ENCODE results near the gene SCFD2.

Gene SCFD2

DNA sequence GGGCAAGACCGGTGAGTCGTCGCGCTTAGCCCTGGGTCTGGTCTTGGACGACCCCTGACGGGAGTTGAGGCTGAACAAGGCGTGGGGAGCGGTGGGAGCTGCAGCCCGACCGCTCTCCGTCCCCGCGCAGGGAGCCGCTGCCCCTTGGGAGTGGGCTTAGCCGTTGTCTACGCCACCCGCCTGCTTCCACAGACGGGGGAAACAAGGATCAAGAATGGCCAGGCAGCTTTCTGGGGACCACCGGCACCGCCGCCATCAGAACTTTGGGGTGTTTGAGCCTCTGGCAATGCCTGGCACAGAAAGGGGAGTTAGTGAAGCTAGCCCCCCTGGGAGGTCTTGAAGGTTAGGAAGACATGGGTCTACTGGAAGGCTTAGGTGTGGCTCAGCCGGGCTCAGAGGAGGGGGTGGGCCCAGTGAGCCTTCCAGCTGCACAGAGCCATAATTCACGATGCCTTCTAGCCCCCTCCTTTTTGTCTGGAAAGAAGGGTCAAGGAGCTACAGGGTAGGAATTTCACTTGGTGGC is 503.2 kb downstream of the SCFD2 start:
- DNase-seq = no peak

- DNase-seq = peak in 54 of 56 donors; percentile 18 to 88 (median 76)
These were observed 503.8 kb downstream of the SCFD2 start, which contains the start of gene RASL11B for GRCh38 chr4:52861879-52862616. Gene RASL11B, plus strand, starts transcription at chr4:52862317. Its CDS starts 191 bp downstream, at chr4:52862508.

GRCh38 chr4:52861171-52861823 is 504.6 kb downstream of the SCFD2 start:
- peak in 2 of 56 donors; percentile 9 to 41 for DNase-seq

DNA sequence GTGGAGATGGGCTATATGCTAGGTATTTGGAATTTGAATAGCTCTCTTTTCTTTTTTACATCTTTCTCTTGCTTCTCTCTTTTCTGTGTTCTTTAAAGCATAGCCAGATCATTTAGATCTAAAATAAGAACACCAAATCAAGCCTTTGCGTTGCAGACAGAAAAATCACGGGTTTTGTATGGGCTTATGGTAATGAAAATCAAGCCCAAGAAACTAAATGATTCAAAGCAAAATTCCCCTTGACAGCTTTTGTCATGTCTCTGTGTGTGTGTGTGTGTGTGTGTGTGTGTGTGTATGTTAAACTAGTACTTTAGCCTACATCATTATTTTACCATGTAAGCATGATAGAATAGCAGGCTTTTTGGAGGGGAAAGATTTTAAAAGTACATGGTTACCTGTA is 505.5 kb downstream of the SCFD2 start:
- DNase-seq = no peak

GRCh38 chr4:52856801-52857200 is 509.1 kb downstream of the SCFD2 start:
- no peak for DNase-seq

DNA sequence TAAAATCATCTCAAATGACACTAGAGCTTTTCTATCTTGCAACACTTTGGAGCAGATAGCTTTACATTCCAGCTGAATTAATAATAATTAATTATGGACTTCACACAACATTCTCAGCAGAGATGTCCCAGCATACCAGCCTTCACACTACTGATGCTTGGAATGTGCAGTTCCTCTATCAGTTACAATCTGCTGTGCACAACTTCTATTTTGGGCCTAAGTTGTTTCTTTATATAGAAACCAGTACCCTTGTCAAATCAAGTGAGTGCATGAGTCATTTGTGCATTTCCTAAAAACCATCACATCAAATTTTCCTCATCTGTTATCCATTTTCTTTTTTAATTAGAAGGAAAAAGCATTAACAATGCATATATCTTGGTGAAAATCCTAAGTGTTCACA is 512.5 kb downstream of the SCFD2 start:
- DNase-seq = no peak

DNA sequence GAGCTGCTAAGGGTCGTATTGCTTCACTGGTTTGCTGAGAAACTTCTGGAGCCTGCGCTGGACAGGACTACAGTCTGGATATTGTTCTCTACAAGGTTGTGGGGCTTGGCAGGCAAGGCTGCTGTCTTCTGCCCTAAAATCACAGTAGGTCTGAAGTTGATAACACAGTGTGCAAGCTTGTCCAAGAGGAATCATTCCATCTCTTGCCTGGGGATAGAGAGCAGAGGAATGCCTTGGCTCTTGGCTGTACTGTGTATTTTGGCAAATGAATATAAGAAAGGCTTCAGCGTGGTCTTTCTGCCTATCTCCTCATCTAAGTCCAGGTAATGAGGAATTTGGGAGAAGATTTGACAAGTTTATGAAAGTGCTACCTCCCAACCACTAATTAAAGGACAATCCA is 513.1 kb downstream of the SCFD2 start:
- DNase-seq = no peak

DNA sequence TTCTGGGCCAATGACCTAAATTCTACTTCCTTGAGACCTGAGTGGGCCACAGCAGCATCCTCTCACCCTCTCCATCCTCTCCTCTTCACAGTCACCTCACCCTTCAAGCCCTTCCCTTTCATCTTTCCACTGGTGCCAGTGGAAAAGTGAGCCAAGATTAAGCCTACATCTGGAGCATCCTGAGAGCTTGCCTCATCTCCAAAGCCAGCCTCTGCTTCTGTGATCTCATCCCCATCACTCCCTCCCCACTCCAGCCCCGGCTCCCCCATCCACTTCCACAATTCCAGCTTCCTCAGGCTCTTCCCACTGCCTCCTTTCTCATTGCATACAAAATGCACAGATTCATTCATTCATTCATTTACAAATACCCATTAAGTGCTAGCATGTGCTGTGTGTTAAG is 513.8 kb downstream of the SCFD2 start:
- DNase-seq = no peak

DNA sequence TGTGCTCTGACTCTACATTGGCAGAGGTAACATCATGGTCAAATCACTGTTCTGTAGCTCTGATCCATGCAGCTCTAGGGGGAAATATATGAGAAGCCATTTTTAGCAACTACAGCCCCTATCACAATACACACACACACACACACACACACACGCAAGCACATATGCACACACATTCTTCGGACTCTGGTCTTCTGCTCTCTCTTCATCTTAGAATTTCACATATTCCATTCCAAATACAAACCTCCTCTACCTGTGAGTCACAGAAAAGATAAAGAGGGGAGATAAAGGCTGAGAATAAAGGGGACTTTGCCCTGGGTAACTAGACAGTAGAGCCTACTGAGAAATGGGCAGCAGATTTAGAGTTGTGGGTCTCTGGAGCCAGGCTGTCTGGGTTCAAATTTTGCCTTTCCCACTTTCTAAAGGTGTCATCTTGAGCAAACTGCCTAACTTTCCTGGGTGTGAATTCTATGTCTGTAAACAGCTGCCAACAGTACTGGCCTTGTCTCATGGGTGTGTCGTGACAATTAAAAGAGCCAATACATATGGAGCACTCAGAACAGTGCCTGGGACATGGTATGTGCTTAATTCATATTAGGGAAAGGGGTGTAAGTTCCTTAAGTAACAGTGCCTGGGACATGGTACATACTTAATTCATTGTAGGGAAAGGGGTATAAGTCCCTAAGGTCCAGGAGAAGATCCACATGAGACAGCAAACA is 515.3 kb downstream of the SCFD2 start:
- no peak for DNase-seq

DNA sequence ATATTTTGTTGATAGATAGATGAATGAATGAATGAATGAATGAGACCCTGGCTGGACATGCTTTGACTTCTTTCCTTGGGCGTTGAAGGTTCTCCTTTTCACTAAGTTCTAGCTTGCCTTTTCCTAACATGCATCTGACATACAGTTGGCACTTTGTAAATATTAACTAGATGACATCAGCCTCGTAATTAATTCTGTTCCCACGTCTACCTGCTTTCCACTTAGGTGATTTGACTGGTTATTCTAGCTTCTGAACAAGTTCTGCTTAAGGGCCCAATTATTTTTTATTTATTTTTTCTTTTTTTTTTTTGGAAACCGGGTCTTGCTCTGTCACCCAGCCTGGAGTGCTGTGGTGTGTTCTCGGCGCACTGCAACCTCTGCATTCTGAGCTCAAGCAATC is 517.6 kb downstream of the SCFD2 start:
- no peak for DNase-seq

- DNase-seq = no peak
These were observed 519.4 kb downstream of the SCFD2 start for GRCh38 chr4:52846502-52846901.

- no peak for DNase-seq
These were observed 521.3 kb downstream of the SCFD2 start for GRCh38 chr4:52844596-52844995.

DNA sequence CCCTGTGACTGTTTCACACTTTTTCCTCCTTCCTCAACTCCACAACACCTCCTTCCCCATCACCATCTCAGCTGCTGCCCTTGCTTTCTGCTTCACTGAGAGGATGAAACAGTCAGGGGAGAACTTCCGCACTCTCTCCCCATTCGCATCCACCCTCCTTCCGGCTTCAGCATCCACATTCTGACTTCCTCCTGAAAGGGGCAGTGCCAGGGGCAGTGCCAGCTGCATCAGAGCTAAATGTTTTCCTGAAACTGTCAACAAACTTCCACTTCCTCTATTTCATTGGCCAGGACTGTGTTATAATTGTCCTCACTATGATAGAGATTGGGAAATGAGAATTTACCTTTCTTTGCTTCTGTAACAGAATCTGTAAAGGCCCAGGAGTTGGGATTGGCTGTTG is 521.9 kb downstream of the SCFD2 start:
- DNase-seq = peak in 15 of 56 donors; percentile 1 to 39 (median 15)

DNA sequence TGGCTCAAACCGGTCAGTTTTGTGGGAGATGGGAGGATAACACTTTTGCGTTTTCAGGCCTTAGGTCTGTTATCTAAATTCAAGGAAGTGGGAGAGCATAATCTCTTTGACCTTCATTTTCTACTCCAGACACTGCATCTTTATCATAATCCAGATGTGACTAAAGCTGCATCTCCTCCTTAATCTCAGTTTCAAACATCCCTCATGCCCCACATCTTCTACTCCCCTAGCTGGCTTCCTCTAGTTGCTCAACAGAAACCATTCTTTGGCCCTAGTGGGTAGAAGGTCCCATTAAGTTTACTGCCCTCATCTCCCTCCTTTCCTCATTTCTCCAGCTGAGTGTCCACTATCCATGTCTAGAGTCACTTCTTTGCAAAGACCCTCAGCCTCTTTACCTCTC is 522.5 kb downstream of the SCFD2 start:
- DNase-seq = no peak

GRCh38 chr4:52842792-52843191 is 523.1 kb downstream of the SCFD2 start:
- DNase-seq = no peak

DNA sequence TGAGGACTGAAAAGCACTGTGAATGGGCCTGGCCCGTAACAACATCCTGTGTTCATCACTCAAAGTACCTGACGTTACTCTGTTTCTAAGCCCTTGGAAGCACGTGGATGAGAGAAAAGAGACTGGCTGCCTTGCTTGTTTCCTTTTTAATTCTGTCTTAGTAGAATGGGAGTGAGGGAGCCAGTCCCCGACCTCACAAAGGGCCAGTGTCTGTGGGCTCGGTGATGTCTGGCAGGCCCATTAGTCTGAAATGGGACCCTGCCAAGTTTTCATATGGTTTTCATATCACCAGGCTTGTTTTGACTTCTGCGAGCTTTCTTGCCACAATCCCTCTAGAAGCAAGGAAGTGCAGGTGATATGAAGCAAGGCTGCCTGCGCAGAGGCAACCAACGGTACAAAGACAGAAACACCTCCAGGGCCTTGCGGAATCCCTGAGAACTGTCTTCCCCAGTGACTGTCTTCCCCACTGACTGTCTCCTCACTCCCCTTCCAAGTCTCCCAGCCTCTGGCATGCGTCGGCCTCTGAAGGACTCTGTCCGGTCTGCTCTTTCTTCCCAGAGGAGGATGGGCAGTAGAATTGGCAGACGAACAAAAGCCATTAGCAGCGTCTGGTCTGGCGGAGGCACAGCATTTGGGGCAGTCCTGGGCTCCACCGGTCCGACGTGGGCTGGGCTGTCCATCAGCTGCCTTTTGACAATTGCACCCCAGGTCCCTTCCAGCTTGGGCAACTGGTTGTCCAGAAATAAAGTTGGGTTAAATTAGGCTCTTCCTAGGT is 524.0 kb downstream of the SCFD2 start:
- DNase-seq = peak in 37 of 56 donors; percentile 3 to 68 (median 31)

DNA sequence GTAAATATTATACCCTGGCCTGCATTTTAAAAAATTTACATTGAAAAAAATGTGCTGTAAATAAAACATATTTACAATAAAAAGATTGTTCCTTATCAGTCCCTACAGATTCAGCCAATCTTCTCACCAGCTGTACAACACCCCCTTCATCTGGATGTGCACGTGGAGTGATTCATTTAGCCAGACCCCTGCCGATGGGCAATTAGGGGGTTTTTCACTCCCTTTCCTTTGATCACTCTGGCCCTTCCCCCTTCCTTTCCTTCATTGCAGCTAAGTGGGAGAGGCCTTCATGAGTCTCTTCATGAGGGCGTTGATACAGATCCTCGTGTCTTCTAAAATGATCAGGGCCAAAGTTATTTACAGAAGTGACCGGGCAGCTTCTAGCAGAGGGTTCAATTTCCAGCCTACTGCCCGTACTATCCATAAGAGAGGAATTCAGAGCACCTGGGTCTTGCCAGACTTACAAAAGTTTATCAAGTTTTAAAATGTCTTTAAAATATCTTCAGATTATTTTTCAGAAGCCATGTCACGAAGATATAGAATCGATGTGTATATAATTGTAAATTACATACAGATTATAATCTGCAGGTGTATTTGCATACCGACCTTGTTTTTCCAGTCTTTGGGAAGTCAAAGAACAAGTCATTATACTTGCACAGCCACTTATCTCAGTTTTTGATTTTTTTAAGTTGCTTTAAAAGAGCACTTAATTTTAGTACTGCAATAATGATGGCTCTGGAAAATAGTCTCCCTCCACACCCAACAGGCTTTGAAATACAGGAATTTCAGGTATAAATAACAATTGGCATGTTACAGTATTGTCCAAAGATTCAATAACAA is 525.1 kb downstream of the SCFD2 start:
- DNase-seq = no peak

DNA sequence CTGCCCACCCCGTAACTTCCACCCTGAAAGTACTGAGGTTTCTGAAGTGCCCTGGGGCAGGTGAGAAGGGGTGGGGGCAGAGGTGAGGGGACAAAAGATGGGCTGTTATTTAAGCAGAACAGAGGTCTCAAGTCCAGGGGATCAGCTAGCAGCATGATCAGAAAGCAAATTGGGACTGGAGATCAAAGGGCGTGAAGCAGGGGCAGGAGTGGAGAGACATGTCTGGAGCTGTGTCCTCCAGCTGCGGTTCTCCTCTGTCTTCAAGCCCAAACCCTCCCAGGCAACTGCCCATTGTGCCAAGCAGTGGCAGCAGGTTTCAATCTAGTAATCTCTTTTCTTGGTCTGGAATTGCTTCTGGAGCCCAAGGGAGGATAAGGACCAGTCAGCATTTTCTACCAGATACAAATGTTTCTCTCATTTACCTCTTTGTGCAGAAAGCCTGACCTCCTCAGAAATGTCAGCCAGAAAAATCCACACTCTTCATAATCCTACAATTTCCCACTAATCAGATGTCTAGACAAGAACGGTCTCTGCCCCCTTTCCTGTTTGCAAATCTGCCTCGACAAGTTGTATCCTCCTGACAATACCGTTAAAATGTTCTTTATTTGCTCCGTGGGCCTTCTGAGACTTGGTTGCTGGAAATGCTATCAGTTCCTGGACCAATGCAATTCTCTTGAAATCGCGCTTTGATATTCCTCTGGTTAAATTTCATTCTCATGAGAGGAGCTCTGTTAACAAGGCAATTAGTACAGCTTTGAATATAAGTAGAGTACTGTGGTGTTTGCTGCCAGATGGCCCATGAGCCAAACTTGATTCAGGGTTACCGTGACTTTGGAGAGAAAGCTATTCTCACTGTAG is 526.9 kb downstream of the SCFD2 start:
- no peak for DNase-seq

Measured in nucleus accumbens (tissue), 56 donors.